ENCODE data around the gene CDK6.
"Not testable (repeated sequence)": the region's sequence is repeated elsewhere in the genome, so short reads cannot be mapped to it uniquely, and the experiment has no call there.

CDK6 gene

GRCh38 chr7:92761391-92762097 is 74.8 kb downstream of the CDK6 start:
- DNase-seq (ENCODE audit: low read depth) = no peak

DNA sequence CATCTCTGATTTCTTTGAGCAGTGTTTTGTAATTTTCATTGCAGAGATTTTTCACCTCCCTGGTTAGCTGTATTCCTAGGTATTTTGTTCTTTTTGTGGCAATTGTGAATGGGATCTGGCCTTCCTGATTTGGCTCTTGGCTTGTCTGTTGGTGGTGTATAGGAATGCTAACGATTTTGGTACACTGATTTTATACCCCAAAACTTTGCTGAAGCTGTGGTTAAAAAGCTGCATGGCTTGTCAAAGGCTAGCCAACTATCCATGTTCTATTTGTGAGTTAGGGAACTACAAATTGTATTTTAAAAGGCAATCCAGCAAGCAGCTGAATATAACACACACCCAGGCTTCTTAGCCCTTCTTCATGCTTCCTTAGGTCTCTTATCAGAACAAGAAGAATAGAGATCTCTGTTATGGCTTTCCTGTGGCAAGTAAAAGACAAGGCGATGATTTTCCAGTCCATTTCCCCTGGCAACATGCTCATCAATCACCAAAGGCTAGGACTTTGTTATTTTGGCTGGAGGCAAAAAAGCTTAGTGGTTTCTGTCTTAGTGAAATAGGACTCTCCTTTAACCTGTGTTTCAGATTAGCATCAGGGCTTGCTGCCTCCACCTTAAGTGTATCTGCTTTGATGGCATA is 77.5 kb downstream of the CDK6 start:
- no peak for DNase-seq (ENCODE audit: low read depth)

DNA sequence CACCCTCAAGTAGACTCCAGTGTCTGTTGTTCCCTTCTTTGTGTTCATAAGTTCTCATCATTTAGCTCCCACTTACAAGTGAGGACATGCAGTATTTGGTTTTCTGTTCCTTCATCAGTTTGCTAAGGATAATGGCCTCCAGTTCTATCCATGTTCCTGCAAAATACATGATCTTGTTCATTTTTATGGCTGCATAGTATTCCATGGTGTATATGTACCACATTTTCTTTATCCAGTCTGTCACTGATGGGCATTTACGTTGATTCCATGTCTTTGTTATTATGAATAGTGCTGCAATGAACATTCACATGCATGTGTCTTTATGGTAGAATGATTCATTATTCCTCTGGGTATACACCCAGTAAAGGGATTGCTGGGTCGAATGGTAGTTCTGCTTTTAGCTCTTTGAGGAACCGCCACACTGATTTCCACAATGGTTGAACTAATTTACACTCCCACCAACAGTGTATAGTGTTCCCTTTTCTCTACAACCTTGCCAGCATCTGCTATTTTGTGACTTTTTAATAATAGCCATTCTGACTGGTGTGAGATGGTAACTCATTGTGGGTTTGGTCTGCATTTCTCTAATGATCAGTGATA is 79.0 kb downstream of the CDK6 start:
- not testable (repeated sequence) for DNase-seq (ENCODE audit: low read depth)

- DNase-seq (ENCODE audit: low read depth) = no peak
These were observed 80.7 kb downstream of the CDK6 start for GRCh38 chr7:92755680-92756079.

DNA sequence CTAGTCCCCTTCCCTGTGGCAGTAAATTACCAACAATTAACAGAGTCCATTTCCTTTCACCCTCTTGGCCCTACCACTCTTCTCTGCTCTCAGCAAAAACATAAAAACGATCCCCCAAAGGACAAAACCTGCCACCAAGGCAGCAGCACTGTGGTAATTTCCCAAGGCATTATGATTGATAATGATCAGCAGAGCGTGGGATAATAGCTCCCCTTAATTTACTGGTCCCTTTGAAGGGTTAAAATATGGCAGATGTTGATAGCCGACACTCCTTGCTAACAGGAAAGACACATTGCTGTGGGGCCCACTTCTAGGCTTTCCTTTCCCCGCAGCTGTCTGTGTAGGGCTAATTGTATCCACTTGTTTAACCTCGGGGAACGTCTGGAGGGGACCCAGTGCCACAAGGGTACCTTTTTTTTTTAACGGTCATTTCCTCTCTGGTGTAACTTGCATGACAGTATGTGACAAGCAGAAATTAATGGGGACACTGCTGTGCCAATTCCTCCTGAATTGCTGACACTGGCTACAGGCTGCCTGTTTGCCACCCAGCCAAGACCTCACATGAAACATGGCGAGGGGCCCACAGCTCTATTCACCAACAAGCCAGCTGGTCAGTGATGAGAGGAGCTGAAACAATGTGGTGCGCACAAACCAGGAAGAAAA is 81.3 kb downstream of the CDK6 start:
- no peak for DNase-seq (ENCODE audit: low read depth)

GRCh38 chr7:92753614-92754013 is 82.8 kb downstream of the CDK6 start:
- no peak for DNase-seq (ENCODE audit: low read depth)

DNA sequence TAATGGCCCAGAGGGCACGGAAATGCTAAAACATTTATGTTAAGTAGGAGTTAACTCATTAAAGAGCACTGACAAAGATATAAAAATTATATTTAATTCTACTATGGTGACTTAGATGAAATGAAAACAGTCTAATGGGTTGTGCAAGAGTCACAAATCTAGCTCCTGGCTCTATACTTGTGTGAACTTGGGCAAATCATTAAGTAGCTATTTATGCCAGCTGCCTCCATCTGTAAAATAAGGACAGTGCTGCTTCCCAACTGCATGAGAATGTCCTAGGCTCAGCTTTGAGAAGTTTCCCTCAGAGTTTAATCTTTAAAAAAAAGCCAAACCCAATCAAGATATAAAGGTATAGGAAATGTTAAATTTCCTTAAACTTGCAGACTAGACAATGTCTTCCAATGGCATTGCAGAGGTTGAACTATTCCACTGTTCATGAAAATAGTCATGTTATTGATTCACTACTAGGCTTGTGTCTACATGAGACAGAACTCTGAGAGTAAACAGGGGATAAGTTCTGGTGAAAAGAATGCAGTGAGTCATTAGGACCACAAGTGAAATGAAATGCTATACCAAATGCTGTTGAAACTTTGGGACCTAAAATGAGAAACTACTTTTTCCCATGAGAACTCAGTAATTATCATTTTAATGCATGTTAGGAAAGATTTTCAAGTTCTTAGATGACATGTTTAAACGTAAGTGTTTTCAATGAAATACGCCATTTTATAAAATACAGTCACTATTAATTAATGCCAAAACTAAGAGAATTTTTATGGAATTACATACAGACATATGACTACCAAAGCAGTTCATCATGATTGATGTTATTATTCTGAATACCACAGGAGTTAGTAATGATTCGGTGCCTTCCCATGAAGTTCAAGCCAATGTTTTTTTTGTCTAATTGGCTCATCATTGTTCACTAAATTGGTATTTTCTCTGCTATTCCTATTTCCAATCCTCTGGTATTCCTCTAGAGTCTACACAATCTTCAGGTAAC is 84.2 kb downstream of the CDK6 start:
- DNase-seq (ENCODE audit: low read depth) = no peak

DNA sequence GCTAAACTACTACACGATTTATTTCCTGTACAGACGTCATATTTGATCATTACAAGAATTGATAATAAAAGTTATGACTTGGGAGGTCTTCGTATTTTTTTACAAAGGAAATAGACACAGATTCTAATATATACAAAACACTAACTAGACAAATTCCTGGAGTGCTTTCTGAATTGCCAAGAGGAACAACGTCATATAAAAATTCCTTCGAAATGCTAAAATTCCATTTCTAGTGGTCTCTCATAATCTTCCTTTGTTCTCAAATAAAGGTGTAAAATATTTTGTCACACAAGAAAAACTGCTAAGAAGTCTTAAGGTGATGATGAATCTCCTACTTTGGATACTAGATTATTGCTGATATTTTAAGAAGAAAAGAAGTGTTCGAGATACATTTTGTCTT is 85.4 kb downstream of the CDK6 start:
- no peak for DNase-seq (ENCODE audit: low read depth)

DNA sequence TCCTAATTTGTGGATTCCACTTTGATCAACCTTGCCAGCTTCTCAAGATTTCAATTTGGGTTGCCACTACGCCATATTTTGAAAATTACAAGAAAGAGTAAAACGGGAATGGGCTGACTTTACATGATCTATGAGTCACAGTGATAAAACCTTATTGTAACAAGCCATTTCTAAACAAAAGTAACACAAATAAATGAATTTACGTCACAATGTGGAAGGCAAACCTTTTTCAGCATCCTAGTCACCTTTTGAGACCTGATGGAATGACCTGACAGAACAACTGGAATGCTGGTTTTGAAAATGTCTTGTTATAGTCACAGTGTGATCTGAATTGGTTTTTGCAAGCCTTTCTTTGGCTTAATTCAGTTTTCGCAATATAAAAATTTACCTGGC is 85.9 kb downstream of the CDK6 start:
- no peak for DNase-seq (ENCODE audit: low read depth)

- no peak for DNase-seq (ENCODE audit: low read depth)
These were observed 86.4 kb downstream of the CDK6 start for GRCh38 chr7:92749832-92750446.

- DNase-seq (ENCODE audit: low read depth) = no peak
These were observed 87.0 kb downstream of the CDK6 start for GRCh38 chr7:92749327-92749755.

DNA sequence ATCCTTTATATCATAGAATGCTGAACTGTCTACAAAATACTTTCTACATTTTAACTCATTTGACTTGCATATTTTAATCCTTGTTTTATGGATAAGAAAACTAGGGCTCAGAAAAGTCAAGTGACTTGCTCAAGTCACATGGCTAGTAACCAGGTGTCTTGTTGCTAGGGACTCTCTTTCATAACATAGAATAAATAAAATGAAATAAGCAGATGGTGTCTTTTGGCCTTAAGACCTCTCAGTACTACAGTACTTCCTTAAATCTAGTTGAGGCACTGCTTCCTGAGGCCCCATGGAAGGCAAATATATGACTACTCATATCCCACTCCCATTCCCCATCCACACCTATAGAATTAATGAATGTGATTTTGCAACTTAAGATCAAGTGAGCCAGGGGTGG is 87.9 kb downstream of the CDK6 start:
- DNase-seq (ENCODE audit: low read depth) = no peak

GRCh38 chr7:92747041-92747835 is 89.1 kb downstream of the CDK6 start:
- no peak for DNase-seq (ENCODE audit: low read depth)

DNA sequence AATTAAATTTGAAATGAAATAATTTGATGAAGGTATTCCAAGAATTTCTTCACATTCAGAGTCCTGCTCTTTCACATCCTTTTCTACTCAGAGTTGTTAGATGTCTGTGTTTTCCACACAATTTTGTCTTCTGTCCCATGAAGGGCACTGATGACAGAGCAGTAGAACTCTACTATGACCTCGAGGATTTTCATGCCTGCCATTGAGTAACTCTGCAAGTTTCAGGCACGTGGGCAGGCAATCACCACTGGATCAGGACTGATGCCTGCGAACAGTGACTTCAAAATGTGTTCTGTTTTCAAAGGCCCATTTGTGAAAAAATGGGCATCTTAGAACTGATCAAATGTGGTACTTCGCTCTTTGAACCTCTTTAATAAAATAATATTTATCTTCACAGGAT is 91.1 kb downstream of the CDK6 start:
- no peak for DNase-seq (ENCODE audit: low read depth)

DNA sequence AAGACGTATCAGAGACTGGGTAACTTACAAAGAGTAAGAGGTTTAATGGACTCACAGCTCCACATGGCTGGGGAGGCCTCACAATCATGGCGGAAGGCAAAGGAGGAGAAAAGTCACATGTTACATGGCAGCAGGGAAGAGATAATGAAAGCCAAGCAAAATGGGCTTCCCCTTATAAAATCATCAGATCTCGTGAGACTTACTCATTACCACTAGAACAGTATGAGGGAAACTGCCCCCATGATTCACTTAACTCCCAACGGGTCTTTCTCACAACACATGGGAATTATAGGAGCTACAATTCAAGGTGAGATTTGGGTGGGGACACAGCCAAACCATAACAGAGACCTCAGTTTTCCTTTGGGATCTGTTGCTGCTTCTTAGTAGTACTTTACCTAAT is 92.2 kb downstream of the CDK6 start:
- not testable (repeated sequence) for DNase-seq (ENCODE audit: low read depth)

GRCh38 chr7:92742186-92742585 is 94.2 kb downstream of the CDK6 start:
- DNase-seq (ENCODE audit: low read depth) = no peak

DNA sequence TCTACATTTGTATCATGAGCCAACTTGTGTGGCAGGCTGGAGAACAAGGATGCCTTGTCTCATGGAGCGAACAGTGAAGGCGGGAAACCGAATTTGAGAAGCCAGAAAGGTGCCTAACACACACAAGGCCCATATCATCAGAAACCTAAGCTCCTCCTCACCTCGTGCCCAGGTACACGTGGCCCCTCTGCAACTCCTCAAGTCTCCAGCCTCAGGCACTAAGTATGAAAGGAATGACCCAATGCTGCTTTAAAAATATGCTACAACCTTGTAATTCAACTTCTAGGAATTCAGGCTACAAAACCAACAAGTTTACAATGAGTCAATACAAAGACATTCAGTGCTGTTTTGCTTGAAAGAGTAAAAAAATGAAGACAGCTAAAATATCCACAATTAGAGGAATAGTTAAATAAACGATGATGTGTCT is 95.7 kb downstream of the CDK6 start:
- no peak for DNase-seq (ENCODE audit: low read depth)

GRCh38 chr7:92740134-92740533 is 96.2 kb downstream of the CDK6 start:
- no peak for DNase-seq (ENCODE audit: low read depth)

GRCh38 chr7:92739091-92739490 is 97.3 kb downstream of the CDK6 start:
- DNase-seq (ENCODE audit: low read depth) = no peak

GRCh38 chr7:92737706-92738105 is 98.7 kb downstream of the CDK6 start:
- no peak for DNase-seq (ENCODE audit: low read depth)
